CD4-positive, alpha-beta T cell (primary cell): Measurements from ENCODE around the gene ATP2B2. TPM values are rescaled to one million over a fixed set of nuclear protein-coding genes. Genes with fewer than 3 reads are reported as not detected.

Experiments used
- ATAC-seq: fragments of 200-7000 bp; cut with Tn5 transposase; one replicate; pipeline ENCODE4 v1.10.0; 2022; ENCODE audit warnings: mild to moderate bottlenecking; ENCODE audit not compliant: poor library complexity
- CTCF ChIA-PET: fragments of 350-600 bp; sonication (Branson Sonifier 250); formaldehyde crosslinking; loops from one replicate; lab custom pipeline; 2021; ENCODE audit warnings: antibody characterized with exemption, inconsistent platforms; lab: Charles Lee
- POLR2A ChIA-PET: fragments of 350-600 bp; sonication (Branson Sonifier 250); formaldehyde crosslinking; loops from one replicate; lab custom pipeline; 2021; ENCODE audit warnings: antibody characterized with exemption, inconsistent platforms; lab: Charles Lee
- DNase-seq, 14 experiments: peaks; one replicate each; pipeline ENCODE4 v3.0.0-alpha.2; 2013 to 2020; ENCODE audit warnings: mixed read lengths in 2 of 14
- H3K27ac ChIP-seq, 2 donors: one replicate each; pipeline versions ENCODE4 v1.5.1 to v1.7.0; 2013; ENCODE audit warnings: low read length in 2 of 2, low read depth in 1 of 2, mild to moderate bottlenecking in 1 of 2
- H3K27me3 ChIP-seq, 2 experiments: 1 replicate in 1 of 2; 2 replicates in 1 of 2; pipeline versions ENCODE4 v1.6.1 to v1.7.0; 2013; ENCODE audit warnings: low read length in 2 of 2, control low read depth in 1 of 2, mild to moderate bottlenecking in 1 of 2, moderate library complexity in 1 of 2; ENCODE audit not compliant: insufficient read depth in 2 of 2, control insufficient read depth in 1 of 2
- H3K36me3 ChIP-seq: one replicate; pipeline ENCODE4 v1.6.1; 2013; ENCODE audit warnings: low read length, control low read depth; ENCODE audit not compliant: insufficient read depth
- H3K4me1 ChIP-seq: one replicate; pipeline ENCODE4 v1.6.1; 2013; ENCODE audit warnings: low read length, control low read depth; ENCODE audit not compliant: insufficient read depth
- H3K4me3 ChIP-seq: one replicate; pipeline ENCODE4 v1.5.1; 2013; ENCODE audit warnings: mild to moderate bottlenecking, low read length, moderate library complexity
- H3K9me3 ChIP-seq, 2 experiments: 1 replicate in 1 of 2; 2 replicates in 1 of 2; pipeline versions ENCODE4 v1.6.1 to v1.7.0; 2013; ENCODE audit warnings: low read length in 2 of 2, mild to moderate bottlenecking in 2 of 2, control low read depth in 1 of 2, moderate library complexity in 1 of 2; ENCODE audit not compliant: control insufficient read depth in 1 of 2, insufficient read depth in 1 of 2
- H3K27ac Mint-ChIP-seq: one replicate; pipeline ENCODE4 v1.8.0; 2020; ENCODE audit warnings: mixed read lengths
- H3K27me3 Mint-ChIP-seq: one replicate; pipeline ENCODE4 v1.8.0; 2021; ENCODE audit warnings: mixed read lengths
- H3K36me3 Mint-ChIP-seq: one replicate; pipeline ENCODE4 v1.8.0; 2021; ENCODE audit warnings: low read depth, mixed read lengths
- H3K4me1 Mint-ChIP-seq: one replicate; pipeline ENCODE4 v1.8.0; 2021; ENCODE audit warnings: low read depth, mixed read lengths
- H3K4me3 Mint-ChIP-seq: one replicate; pipeline ENCODE4 v1.8.0; 2020; ENCODE audit warnings: mild to moderate bottlenecking, mixed read lengths
- H3K9me3 Mint-ChIP-seq: one replicate; pipeline ENCODE4 v1.8.0; 2020; ENCODE audit warnings: mixed read lengths
- intact Hi-C, 2 experiments: fragments of 100-400 bp; cut with DNase I in 1 of 2; cut with micrococcal nuclease in 1 of 2; formaldehyde crosslinking; loops; one replicate each; pipeline versions ENCODE4 v1.15.1 to v1.9.0; 2023 to 2025; cut with DNase I, micrococcal nuclease
- total RNA-seq, 174 experiments: library from RNA in 2 of 174; stranded (reverse) in 2 of 174; gene quantifications; one replicate each; pipeline ENCODE4 v1.2.3 and lab custom pipeline; 2021 to 2026
- TF ChIP-seq, protein P1 (sequence below): fragments of 200-600 bp; IDR thresholded peaks from one replicate; pipeline ENCODE4 v1.8.0; 2022; ENCODE audit warnings: antibody characterized with exemption, mild to moderate bottlenecking

Gene ATP2B2
- total RNA-seq, 2 experiments from 2014 or later: not detected

DNA sequence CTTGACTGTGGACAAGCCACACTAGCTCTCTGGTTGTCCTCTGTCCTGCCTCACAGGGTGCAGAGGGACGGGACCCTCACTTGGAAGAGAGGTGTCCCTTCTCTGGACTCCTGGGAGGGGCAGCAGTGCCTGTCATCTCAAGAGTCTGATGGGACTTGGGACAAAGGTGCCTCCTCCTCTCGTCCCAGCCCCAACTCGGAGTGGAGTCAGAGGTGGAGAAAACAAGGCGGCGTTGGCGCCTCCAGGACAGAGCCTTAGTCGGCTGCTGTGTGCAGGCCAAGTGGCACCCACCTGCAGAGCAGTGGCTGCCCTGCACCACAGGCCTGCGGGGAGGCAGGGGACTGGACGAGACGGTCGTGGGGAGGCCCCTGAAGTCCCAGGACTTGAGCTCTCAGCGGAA, 175.1 kb downstream of the ATP2B2 start:
- POLR2A ChIA-PET: no interaction called here
- ATAC-seq (no peak), DNase-seq (no peak)
- Mint-ChIP-seq H3K36me3 (no peaks in the 10 kb centered on the region), H3K4me3 (no peak overlapping the region), H3K4me1 (no peaks in the 10 kb centered on the region), H3K27me3 (peaks cover 23% of the 10 kb centered on the region), H3K27ac (no peak overlapping the region), H3K9me3 (no peaks in the 10 kb centered on the region)
- CTCF ChIA-PET: no interaction called here
- peaks cover 3 to 11% of the 10 kb centered on the region in 2 experiments for H3K27me3 ChIP-seq
- intact Hi-C loops: no loop called here
- H3K36me3 ChIP-seq: no peaks in the 10 kb centered on the region
- TF ChIP-seq, protein P1, sequence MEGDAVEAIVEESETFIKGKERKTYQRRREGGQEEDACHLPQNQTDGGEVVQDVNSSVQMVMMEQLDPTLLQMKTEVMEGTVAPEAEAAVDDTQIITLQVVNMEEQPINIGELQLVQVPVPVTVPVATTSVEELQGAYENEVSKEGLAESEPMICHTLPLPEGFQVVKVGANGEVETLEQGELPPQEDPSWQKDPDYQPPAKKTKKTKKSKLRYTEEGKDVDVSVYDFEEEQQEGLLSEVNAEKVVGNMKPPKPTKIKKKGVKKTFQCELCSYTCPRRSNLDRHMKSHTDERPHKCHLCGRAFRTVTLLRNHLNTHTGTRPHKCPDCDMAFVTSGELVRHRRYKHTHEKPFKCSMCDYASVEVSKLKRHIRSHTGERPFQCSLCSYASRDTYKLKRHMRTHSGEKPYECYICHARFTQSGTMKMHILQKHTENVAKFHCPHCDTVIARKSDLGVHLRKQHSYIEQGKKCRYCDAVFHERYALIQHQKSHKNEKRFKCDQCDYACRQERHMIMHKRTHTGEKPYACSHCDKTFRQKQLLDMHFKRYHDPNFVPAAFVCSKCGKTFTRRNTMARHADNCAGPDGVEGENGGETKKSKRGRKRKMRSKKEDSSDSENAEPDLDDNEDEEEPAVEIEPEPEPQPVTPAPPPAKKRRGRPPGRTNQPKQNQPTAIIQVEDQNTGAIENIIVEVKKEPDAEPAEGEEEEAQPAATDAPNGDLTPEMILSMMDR: no peak
- H3K9me3 ChIP-seq: no peaks in the 10 kb centered on the region
- no peak overlapping the region for H3K27ac ChIP-seq
- H3K4me1 ChIP-seq: peaks cover 3% of the 10 kb centered on the region
- H3K4me3 ChIP-seq: no peak overlapping the region

- TF ChIP-seq, protein P1: no peak
- intact Hi-C loops: no loop called here
- Histone ChIP-seq H3K4me1 (no peaks in the 10 kb centered on the region), H3K27ac (no peak overlapping the region), H3K9me3 (no peaks in the 10 kb centered on the region), H3K36me3 (no peaks in the 10 kb centered on the region), H3K27me3 (peaks cover 3 to 11% of the 10 kb centered on the region in 2 experiments), H3K4me3 (no peak overlapping the region)
- no peaks in the 10 kb centered on the region for H3K9me3 Mint-ChIP-seq
- peaks cover 23% of the 10 kb centered on the region for H3K27me3 Mint-ChIP-seq
- ChIA-PET CTCF (no interaction called here), POLR2A (no interaction called here)
- no peak overlapping the region for H3K4me3 Mint-ChIP-seq
- ATAC-seq (no peak), DNase-seq (no peak)
- no peaks in the 10 kb centered on the region for H3K4me1 Mint-ChIP-seq
- H3K36me3 Mint-ChIP-seq: no peaks in the 10 kb centered on the region
- no peak overlapping the region for H3K27ac Mint-ChIP-seq
Measured at GRCh38 chr3:10329495-10330015, 175.8 kb downstream of the ATP2B2 start.

DNA sequence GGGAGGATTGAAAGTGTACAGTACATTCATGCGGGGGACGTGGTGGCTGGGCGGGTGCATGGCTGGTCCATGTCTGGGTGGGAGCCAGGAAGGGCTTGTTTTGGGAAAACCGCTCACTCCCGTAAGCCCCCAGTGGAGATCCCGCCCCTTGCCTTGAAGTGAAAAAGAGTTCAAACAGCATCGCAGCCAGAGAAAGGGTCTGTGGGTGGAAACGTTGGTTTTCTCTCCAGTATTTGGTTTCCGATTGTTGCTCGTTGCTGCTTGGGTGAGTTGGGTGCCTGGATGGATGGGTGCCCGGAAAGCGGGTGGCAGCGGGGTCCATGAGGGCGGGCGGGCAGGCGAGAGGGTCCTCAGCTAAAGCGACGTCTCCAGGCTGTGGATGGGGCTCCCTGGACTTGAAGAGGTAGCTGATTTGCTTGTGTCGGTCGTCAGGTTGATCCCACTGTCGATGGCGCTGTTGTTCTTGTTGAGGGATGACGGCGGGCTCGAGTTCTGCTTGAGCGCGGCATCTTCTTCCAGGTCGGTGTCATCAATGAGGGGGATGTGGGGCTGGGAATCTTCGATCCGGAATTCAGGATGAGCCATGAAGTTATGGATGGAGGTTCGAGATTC, 176.8 kb downstream of the ATP2B2 start:
- DNase-seq (no peak), ATAC-seq (no peak)
- intact Hi-C loops: no loop called here
- Mint-ChIP-seq H3K4me3 (no peak overlapping the region), H3K9me3 (no peaks in the 10 kb centered on the region), H3K4me1 (no peaks in the 10 kb centered on the region), H3K27ac (no peak overlapping the region), H3K36me3 (no peaks in the 10 kb centered on the region), H3K27me3 (peaks cover 23% of the 10 kb centered on the region)
- no peaks in the 10 kb centered on the region for H3K4me1 ChIP-seq
- H3K27ac ChIP-seq: no peak overlapping the region
- H3K4me3 ChIP-seq: no peak overlapping the region
- TF ChIP-seq, protein P1: no peak
- CTCF ChIA-PET: no interaction called here
- no peaks in the 10 kb centered on the region for H3K36me3 ChIP-seq
- H3K27me3 ChIP-seq: peaks cover 5 to 11% of the 10 kb centered on the region in 2 experiments
- POLR2A ChIA-PET: no interaction called here
- H3K9me3 ChIP-seq: no peaks in the 10 kb centered on the region
